Choroid plexus epithelial cell (primary cell): Measurements from ENCODE around the gene ABCC4.
"Not testable (repeated sequence)": the region's sequence is repeated elsewhere in the genome, so short reads cannot be mapped to it uniquely, and the experiment has no call there.

ENCODE experiments used
- DNase-seq: peaks from one replicate; pipeline ENCODE4 v3.0.0-alpha.2; 2010; ENCODE audit warnings: low read depth
- H3K4me3 ChIP-seq: 2 replicates; pipeline ENCODE4 v1.5.1; 2011; ENCODE audit warnings: low read depth, mild to moderate bottlenecking, control low read depth, low read length, moderate library complexity
- TF ChIP-seq, protein P1 (sequence below): conservative IDR thresholded peaks from 2 replicates; pipeline ENCODE4 v1.5.1; 2011; ENCODE audit warnings: low read depth, mild to moderate bottlenecking, control low read depth, inconsistent platforms, low read length, moderate library complexity

ABCC4 gene

DNA sequence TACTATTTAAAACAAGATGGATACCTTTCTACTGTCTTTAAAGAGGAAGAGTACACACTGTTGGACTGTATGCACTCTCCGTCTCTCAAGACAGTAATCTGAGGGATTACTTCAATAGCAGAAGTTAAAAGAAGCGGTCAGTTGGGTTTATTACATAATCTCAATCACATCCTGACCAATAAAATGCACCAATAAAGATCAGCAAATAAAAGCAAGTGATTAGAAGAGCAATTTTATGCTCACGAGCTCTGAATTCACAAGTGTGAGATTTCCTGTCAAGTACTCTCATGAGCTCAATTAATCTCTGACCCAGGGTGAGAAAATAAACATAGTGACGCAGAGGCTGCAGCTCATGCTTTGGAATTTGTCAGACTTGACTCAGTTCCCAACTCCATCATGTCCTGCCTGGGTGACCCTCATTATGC is 12.2 kb downstream of the ABCC4 start:
- no peak overlapping the region for H3K4me3 ChIP-seq
- no peak for DNase-seq
- TF ChIP-seq, protein P1, sequence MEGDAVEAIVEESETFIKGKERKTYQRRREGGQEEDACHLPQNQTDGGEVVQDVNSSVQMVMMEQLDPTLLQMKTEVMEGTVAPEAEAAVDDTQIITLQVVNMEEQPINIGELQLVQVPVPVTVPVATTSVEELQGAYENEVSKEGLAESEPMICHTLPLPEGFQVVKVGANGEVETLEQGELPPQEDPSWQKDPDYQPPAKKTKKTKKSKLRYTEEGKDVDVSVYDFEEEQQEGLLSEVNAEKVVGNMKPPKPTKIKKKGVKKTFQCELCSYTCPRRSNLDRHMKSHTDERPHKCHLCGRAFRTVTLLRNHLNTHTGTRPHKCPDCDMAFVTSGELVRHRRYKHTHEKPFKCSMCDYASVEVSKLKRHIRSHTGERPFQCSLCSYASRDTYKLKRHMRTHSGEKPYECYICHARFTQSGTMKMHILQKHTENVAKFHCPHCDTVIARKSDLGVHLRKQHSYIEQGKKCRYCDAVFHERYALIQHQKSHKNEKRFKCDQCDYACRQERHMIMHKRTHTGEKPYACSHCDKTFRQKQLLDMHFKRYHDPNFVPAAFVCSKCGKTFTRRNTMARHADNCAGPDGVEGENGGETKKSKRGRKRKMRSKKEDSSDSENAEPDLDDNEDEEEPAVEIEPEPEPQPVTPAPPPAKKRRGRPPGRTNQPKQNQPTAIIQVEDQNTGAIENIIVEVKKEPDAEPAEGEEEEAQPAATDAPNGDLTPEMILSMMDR, result no peak

DNA sequence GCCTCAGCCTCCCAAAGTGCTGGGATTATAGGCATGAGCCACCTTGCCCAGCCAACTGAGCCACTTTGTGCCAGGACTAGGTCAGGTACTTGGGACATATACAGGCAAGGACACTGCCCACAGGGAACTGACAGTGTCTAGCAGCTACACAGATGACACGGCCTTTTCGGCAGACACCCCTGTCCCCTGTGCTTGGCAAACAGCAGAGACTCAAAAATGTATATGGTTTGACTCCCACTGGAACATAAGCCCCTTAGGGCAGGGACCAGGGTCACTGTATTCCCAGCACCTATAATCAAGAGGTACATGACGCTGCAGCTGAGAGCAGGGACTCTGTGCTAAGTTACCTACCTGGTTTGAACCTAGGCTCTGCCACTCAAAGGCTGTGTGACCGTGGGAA is 16.8 kb downstream of the ABCC4 start:
- no peak for DNase-seq
- no peak overlapping the region for H3K4me3 ChIP-seq
- TF ChIP-seq, protein P1, result no peak

DNA sequence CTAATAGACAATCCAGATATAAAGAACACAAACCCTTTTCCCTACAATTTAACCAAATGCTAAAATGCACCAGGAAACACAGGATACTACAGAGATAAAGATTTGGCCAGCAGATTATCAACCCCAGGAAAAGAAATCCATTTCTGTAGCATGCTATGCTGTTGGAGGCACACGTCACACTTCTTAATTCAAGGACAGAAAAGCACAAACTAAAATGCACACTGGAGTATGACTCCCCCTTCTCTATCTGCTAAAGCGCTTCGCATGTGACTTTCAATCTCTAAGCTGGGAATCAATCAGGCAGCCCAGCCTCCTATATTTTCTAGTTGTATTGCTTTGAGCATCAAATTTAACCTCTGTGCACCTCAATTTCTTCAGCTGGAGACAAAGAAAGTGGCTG is 22.2 kb downstream of the ABCC4 start:
- H3K4me3 ChIP-seq, result no peak overlapping the region
- no peak for DNase-seq
- TF ChIP-seq, protein P1, result no peak

DNA sequence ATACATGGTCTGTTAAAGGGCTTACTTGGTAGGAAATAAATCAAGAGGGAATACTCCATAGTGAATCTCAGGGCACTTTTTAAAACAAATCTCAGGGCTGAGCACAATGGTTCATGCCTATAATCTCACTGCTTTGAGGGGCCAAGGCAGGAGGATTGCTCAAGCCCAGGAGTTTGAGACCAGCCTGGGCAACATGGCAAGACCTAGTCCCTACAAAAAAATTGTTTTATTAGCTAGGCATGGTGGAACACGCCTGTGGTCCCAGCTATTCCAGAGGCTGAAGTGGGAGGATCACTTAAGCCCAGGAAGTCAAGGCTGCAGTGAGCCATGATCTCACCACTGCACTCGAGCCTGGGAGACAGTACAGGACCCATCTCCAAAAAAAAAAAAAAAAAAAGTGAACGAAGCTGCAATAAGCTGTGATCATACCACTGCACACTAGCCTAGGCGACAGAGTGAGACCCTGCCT is 25.2 kb downstream of the ABCC4 start:
- TF ChIP-seq, protein P1, result no peak
- DNase-seq, result no peak
- H3K4me3 ChIP-seq, result no peak overlapping the region

DNA sequence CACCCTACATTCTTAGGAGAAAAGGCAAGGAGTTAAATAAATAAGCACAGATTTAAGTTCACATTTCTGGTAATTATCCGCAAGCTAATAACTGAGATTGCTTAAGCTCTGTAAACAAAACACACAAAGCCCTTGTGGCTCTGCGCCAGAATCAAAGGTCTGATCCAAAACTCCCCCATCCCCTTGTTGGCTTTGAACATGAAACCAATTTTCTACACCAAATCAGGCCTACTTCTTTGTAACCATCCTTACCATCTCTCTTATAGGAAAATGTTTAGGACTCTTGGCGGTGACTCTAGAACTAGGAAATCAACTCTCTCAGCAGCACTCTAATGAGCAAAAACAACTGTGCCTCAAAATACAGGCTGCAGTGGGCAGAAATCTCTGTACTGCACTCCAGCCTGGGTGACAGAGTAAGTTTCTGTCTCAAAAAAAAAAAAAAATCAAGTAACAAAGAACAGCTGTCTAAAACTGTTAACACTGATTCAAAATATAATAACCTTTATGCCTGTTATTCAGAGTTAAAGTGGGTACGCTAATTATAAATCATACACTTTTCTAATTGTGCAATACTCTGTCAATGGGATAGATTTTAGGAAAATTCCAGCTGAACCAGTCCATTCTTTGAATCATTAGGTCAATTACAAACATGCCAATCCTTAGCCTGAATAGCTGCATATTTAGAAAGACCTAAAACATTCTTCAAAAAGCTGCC is 25.8 kb downstream of the ABCC4 start:
- TF ChIP-seq, protein P1, result no peak
- DNase-seq, result peak; percentile 30
- no peak overlapping the region for H3K4me3 ChIP-seq

DNA sequence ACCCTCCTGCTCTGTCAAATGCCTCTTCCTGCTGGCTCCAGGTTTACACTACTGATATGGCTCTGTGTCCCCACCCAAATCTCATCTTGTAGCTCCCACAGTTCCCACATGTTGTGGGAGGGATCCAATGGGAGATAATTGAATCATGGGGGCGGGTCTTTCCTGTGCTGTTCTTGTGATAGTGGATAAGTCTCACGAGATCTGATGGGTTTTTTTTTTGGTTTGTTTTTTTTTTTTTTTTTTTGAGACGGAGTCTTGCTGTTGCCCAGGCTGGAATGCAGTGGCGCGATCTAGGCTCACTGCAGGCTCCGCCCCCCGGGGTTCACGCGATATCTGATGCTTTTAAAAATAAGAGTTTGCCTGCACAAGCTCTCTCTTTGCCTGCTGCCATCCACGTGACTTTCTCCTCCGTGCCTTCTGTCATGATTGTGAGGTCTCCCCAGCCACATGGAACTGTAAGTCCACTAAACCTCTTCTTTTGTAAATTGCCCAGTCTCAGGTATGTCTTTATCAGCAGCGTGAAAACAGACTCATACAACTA is 27.6 kb downstream of the ABCC4 start:
- not testable (repeated sequence) for H3K4me3 ChIP-seq, DNase-seq

DNA sequence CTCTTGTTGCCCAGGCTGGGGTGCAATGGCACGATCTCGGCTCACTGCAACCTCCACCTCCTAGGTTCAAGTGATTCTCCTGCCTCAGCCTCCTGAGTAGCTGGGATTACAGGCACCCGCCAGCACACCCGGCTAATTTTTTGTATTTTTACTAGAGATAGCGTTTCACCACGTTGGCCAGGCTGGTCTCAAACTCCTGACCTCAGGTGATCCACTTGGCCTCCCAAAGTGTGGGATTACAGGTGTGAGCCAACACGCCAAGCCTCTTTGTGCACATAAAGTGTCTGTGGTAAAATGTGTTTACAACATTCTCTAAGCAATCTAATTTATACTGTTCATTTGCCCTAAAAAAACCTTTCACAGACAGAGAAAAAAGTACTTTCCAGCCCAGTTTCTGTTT is 29.2 kb downstream of the ABCC4 start:
- DNase-seq, H3K4me3 ChIP-seq: not testable (repeated sequence)

DNA sequence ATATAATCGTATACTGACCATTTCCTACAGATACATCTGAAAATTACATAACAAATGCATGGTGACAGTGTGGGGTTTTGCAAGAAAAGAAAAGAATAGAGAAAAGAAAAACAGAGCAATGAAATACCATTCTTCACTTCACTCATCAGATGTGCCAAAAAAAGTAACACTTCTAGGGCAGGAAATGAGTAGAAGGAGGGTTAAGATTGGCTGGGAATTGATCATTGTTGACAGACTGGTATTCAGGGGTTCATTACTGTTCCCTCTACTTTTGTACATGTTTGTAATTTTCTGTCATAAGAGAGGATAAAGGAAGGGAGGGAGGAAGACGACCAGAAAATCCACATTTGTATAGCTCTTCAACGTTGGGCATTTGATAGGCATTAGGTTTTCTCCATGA is 31.5 kb downstream of the ABCC4 start:
- TF ChIP-seq, protein P1, result no peak
- no peak for DNase-seq
- H3K4me3 ChIP-seq, result no peak overlapping the region

DNA sequence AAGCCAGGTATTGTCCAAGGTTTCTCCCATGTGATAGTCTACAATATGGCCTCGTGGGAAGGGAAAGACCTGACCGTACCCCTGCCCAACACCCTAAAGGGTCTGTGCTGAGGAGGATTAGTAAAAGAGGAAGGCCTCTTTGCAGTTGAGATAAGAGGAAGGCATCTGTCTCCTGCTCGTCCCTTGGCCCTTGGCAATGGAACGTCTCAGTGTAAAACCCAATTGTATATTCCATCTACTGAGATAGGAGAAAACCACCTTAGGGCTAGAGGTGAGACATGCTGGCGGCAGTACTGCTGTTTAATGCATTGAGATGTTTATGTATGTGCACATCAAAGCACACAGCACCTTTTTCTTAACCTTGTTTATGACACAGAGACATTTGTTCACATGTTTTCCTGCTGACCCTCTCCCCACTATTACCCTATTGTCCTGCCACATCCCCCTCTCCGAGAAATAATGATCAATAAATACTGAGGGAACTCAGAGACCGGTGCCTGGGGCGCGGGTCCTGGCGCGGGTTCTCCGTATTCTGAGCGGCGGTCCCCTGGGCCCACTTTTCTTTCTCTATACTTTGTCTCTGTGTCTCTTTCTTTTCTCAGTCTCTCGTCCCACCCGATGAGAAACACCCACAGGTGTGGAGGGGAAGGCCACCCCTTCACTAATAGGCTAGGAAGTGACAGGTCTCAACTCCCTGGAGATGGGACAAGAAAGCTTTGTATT is 32.7 kb downstream of the ABCC4 start:
- H3K4me3 ChIP-seq, DNase-seq: not testable (repeated sequence)
